ENCODE results near the gene CEP135. TPM values are rescaled to one million over a fixed set of nuclear protein-coding genes. Genes with fewer than 3 reads are reported as not detected.

The CEP135 gene
- total RNA-seq, 4 donors from 2014 or later = 0.71 to 1.3 (median 1.1) TPM

DNA sequence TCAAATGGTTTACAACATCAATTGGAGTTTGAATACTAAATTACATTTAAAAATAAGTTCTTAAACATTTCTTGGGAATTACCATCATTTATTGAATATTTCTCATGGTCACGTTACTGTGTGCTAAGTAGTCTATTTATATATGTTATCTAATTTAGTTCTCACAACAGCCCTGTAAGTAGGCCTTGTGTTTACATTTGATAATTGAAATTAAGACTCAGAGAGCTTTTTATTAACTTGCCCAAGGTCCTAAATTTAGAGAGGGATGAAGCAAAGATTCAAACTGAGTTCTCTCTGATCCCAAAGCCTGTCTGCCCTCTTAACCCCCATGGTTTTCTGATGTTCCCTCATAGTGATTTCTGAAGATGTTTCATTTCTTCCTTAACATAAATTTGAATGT is 103.7 kb downstream of the CEP135 start:
- Histone ChIP-seq H3K36me3 (no peaks in the 10 kb centered on the region), H3K4me1 (no peaks in the 10 kb centered on the region), H3K27ac (no peak overlapping the region), H3K9me3 (no peaks in the 10 kb centered on the region), H3K4me3 (no peak overlapping the region), H3K27me3 (peaks cover 28 to 32% (median 32%) of the 10 kb centered on the region in 3 donors)
- in situ Hi-C loops (cut with MboI; ENCODE audit: low sequenced_read_pairs in 4 of 4) (no loop called here), intact Hi-C loops (cut with DNase I; ENCODE audit: low total_unique reads) (no loop called here)
- DNase-seq = no peak
- TF ChIP-seq CTCF (IDR thresholded peaks at IDR 0.05 in 4 of 5, conservative IDR thresholded peaks at IDR 0.05 in 1 of 5) (no peak), POLR2A (IDR thresholded peaks at IDR 0.05) (no peak)
- no peak for ATAC-seq

DNA sequence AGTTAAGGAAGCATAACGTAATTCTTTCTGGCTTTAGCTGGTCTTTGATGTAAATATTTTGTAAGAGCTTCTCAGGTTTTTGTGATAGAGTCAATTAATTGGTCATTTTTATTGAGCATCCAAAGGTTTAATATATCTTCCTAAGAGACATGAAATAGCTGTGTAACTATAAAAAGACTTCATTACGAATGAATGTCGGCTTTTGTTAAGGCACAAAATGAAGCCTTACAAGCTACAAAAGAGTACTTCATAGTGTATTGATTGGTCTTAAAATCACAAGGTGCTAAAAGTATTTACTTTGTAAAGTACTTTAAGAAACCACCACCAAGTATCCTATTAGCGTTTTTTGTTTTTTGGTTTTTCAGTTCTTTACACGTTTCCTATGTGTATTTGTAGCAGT is 104.2 kb downstream of the CEP135 start:
- intact Hi-C loops (cut with DNase I; ENCODE audit: low total_unique reads) (no loop called here), in situ Hi-C loops (cut with MboI; ENCODE audit: low sequenced_read_pairs in 4 of 4) (no loop called here)
- no peaks in the 10 kb centered on the region for H3K4me1 ChIP-seq
- no peak overlapping the region for H3K27ac ChIP-seq
- no peaks in the 10 kb centered on the region for H3K36me3 ChIP-seq
- TF ChIP-seq POLR2A (IDR thresholded peaks at IDR 0.05) = no peak
- TF ChIP-seq CTCF (IDR thresholded peaks at IDR 0.05 in 4 of 5, conservative IDR thresholded peaks at IDR 0.05 in 1 of 5) = no peak
- DNase-seq = no peak
- H3K4me3 ChIP-seq = no peak overlapping the region
- H3K9me3 ChIP-seq = no peaks in the 10 kb centered on the region
- ATAC-seq = no peak
- H3K27me3 ChIP-seq = peaks cover 28 to 32% (median 32%) of the 10 kb centered on the region in 3 donors

- Histone ChIP-seq H3K27ac (no peak overlapping the region), H3K4me3 (no peak overlapping the region), H3K9me3 (no peaks in the 10 kb centered on the region), H3K27me3 (peaks cover 14 to 23% (median 22%) of the 10 kb centered on the region in 3 donors), H3K36me3 (no peaks in the 10 kb centered on the region), H3K4me1 (no peaks in the 10 kb centered on the region)
- ATAC-seq (no peak), DNase-seq (no peak)
- in situ Hi-C loops (cut with MboI; ENCODE audit: low sequenced_read_pairs in 4 of 4) (no loop called here), intact Hi-C loops (cut with DNase I; ENCODE audit: low total_unique reads) (no loop called here)
- TF ChIP-seq CTCF (IDR thresholded peaks at IDR 0.05 in 4 of 5, conservative IDR thresholded peaks at IDR 0.05 in 1 of 5) = no peak
- no peak for TF ChIP-seq POLR2A (IDR thresholded peaks at IDR 0.05)
Measured at GRCh38 chr4:56055027-56055977, 106.6 kb downstream of the CEP135 start.

- H3K27ac ChIP-seq = no peak overlapping the region
- intact Hi-C loops (cut with DNase I; ENCODE audit: low total_unique reads) = no loop called here
- H3K4me3 ChIP-seq = no peak overlapping the region
- in situ Hi-C loops (cut with MboI; ENCODE audit: low sequenced_read_pairs in 4 of 4) = no loop called here
- H3K4me1 ChIP-seq = no peaks in the 10 kb centered on the region
- ATAC-seq (no peak), DNase-seq (no peak)
- H3K9me3 ChIP-seq = no peaks in the 10 kb centered on the region
- H3K27me3 ChIP-seq = peaks cover 8 to 16% (median 15%) of the 10 kb centered on the region in 3 donors
- TF ChIP-seq CTCF (IDR thresholded peaks at IDR 0.05 in 4 of 5, conservative IDR thresholded peaks at IDR 0.05 in 1 of 5) (no peak), POLR2A (IDR thresholded peaks at IDR 0.05) (no peak)
- H3K36me3 ChIP-seq = no peaks in the 10 kb centered on the region
Measured at GRCh38 chr4:56055991-56056390, 107.2 kb downstream of the CEP135 start.

All from gastrocnemius medialis (tissue), 4 donors.